ENCODE data around the gene GJB5.
"Not testable (repeated sequence)": the region's sequence is repeated elsewhere in the genome, so short reads cannot be mapped to it uniquely, and the experiment has no call there.

GJB5 gene

DNA sequence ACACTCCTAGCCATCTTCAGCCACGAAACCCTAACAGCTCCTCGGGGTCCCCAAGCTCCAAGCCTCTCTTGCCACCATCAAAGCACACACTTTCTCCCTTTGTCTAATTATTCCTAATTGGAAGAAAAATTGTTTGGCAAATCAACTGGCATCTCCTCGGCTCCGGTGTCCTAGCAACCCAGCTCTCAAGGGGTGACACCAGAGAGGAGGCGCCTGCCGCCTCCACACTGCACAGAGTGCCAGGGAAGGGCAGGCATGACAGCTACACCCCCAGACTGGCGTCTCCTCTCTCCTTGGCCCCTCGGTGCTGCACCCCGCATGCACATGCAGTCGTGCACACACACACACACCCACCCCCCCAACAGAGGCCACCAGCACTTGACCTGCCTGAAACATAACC, 18.2 kb upstream of the GJB5 start:
- no peak overlapping the region for H3K4me3 ChIP-seq (ENCODE audit: low read depth, low read length)
- TF ChIP-seq, protein P1, sequence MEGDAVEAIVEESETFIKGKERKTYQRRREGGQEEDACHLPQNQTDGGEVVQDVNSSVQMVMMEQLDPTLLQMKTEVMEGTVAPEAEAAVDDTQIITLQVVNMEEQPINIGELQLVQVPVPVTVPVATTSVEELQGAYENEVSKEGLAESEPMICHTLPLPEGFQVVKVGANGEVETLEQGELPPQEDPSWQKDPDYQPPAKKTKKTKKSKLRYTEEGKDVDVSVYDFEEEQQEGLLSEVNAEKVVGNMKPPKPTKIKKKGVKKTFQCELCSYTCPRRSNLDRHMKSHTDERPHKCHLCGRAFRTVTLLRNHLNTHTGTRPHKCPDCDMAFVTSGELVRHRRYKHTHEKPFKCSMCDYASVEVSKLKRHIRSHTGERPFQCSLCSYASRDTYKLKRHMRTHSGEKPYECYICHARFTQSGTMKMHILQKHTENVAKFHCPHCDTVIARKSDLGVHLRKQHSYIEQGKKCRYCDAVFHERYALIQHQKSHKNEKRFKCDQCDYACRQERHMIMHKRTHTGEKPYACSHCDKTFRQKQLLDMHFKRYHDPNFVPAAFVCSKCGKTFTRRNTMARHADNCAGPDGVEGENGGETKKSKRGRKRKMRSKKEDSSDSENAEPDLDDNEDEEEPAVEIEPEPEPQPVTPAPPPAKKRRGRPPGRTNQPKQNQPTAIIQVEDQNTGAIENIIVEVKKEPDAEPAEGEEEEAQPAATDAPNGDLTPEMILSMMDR (IDR thresholded peaks at IDR 0.05; ENCODE audit: borderline replicate concordance, insufficient read depth, low read depth, low read length) = no peak

DNA sequence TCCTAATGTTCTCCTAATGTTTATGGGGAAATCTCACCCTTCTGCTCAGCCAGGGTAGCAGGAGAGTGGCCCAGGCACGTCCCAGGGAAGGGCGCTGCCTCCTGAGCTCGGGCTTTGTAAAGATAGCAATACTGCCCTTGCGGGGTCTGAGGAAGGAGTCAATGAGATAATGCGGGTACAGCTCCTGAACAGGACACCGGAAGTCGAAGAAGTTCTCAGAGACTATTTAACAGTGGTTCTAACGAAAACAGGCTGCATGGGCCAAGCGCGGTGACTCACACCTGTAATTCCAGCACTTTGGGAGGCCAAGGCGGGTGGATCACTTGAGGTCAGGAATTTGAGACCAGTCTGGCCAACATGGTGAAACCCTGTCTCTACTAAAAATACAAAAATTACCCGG, 17.6 kb upstream of the GJB5 start:
- H3K4me3 ChIP-seq (ENCODE audit: low read depth, low read length) = not testable (repeated sequence)

GRCh38 chr1:34739613-34740012, 15.2 kb upstream of the GJB5 start:
- H3K4me3 ChIP-seq (ENCODE audit: low read depth, low read length) = no peak overlapping the region
- TF ChIP-seq, protein P1 (IDR thresholded peaks at IDR 0.05; ENCODE audit: borderline replicate concordance, insufficient read depth, low read depth, low read length) = no peak

DNA sequence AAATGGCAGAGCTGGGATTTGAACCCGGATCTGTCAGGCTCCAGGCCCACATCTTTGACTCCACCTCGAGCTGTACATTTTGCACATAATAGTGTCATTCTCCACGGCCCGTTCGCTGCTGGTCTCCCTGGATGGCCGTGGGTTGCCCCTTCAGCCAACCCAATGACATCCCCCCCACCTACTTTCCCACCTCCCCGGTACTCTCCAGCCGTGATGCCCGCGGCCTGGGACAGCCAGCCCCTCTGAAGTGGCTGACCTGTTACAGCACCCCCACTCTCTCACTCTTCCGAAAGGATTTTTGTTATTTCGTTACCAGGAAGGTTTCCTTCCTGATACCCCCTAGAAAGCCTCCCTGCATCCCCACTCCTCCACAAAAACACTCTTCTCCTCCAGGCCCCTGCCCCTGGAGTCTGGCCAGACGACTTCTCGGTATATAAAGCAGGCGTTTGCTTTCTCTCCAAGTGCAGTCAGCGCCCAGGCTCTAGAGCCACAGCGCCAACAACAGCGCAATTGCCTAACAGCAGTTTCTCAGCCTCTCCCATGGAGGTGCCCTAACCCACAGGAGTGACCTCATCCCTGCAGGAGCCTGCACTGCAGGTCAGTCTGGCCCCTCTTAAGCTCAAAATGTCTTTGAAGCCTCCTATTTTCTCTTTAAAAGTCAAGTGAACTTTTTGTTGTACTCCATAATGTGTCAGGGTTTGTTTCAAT, 14.5 kb upstream of the GJB5 start:
- H3K4me3 ChIP-seq (ENCODE audit: low read depth, low read length) = no peak overlapping the region
- TF ChIP-seq, protein P1 (IDR thresholded peaks at IDR 0.05; ENCODE audit: borderline replicate concordance, insufficient read depth, low read depth, low read length) = no peak

DNA sequence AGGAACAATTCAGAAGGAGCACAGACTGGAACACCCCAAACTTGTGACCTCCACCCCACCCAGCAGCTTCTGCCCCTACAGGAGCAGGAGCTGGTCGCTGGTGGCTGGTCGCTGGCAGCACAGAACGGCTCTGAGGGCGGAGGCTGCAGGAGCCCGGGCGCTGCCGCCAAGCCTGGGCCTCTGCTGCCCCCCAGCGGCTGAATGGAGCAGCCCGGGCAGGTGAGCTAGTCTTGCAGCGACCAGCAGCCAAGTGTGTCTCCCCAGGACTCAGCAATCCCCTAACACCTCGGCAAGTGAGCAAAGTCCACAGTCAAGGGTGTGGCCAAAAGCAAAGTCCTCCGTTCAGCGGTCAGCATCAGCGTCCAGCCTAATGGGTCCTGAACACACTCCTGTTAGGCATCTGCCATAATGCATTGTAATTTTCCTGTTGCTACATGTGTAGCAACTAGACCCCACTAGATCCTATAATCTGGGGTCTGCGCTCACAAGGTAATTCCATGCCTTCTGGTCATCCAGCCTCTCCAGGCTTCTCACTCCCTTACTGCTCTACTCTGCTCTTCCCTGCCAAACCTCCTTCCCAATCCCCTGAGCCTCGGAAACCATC, 12.1 kb upstream of the GJB5 start:
- no peak overlapping the region for H3K4me3 ChIP-seq (ENCODE audit: low read depth, low read length)
- TF ChIP-seq, protein P1 (IDR thresholded peaks at IDR 0.05; ENCODE audit: borderline replicate concordance, insufficient read depth, low read depth, low read length) = peak; percentile 99

GRCh38 chr1:34743775-34744174, 11.1 kb upstream of the GJB5 start:
- no peak overlapping the region for H3K4me3 ChIP-seq (ENCODE audit: low read depth, low read length)
- TF ChIP-seq, protein P1 (IDR thresholded peaks at IDR 0.05; ENCODE audit: borderline replicate concordance, insufficient read depth, low read depth, low read length) = no peak

GRCh38 chr1:34744851-34745250, 10.0 kb upstream of the GJB5 start:
- TF ChIP-seq, protein P1 (IDR thresholded peaks at IDR 0.05; ENCODE audit: borderline replicate concordance, insufficient read depth, low read depth, low read length) = no peak
- no peak overlapping the region for H3K4me3 ChIP-seq (ENCODE audit: low read depth, low read length)
